HepG2 (cell line): ENCODE results near the gene VARS1. TPM values are rescaled to one million over a fixed set of nuclear protein-coding genes. Genes with fewer than 3 reads are reported as not detected.

Source experiments
- CSRNP2 ChIP-seq: sonication (generic); formaldehyde crosslinking; conservative IDR thresholded peaks from 2 replicates; pipeline ENCODE4 v1.8.0; 2022; ENCODE audit warnings: low read depth, missing genetic modification reagents
- FOSL2 ChIP-seq: sonication (generic); formaldehyde crosslinking; IDR thresholded peaks from 2 replicates; pipeline ENCODE4 v1.4.0; 2020; ENCODE audit warnings: missing genetic modification reagents
- GTF2F1 ChIP-seq: fragments of 150-350 bp; IDR thresholded peaks from 2 replicates; pipeline ENCODE4 v1.6.1; 2014; ENCODE audit warnings: low read length
- HHEX ChIP-seq: IDR thresholded peaks from 2 replicates; pipeline ENCODE4 v1.6.1; 2016; ENCODE audit warnings: control low read depth
- HOXD1 ChIP-seq: sonication (generic); formaldehyde crosslinking; IDR thresholded peaks from 2 replicates; pipeline ENCODE4 v1.5.0; 2020; ENCODE audit warnings: missing genetic modification reagents
- SRSF1 ChIP-seq: fragments of 200-400 bp; formaldehyde crosslinking; optimal IDR thresholded peaks from 2 replicates; pipeline ENCODE3; 2017; ENCODE audit warnings: mild to moderate bottlenecking, low read depth, low read length, moderate library complexity
- TCF7L2 ChIP-seq: IDR thresholded peaks from 2 replicates; pipeline ENCODE4 v1.6.1; 2011; ENCODE audit warnings: mild to moderate bottlenecking, low read depth, low read length, moderate library complexity
- ZBED4 ChIP-seq: sonication (generic); formaldehyde crosslinking; IDR thresholded peaks from 2 replicates; pipeline ENCODE4 v1.4.0; 2020; ENCODE audit warnings: missing genetic modification reagents, borderline replicate concordance
- ZBTB1 ChIP-seq: sonication (generic); formaldehyde crosslinking; IDR thresholded peaks from 2 replicates; pipeline ENCODE4 v1.4.0; 2020; ENCODE audit warnings: missing genetic modification reagents, borderline replicate concordance
- ZBTB39 ChIP-seq: sonication (generic); formaldehyde crosslinking; IDR thresholded peaks from 2 replicates; pipeline ENCODE4 v1.5.0; 2020; ENCODE audit warnings: missing genetic modification reagents
- ZNF234 ChIP-seq: sonication (generic); formaldehyde crosslinking; conservative IDR thresholded peaks from 2 replicates; pipeline ENCODE4 v1.5.1; 2020; ENCODE audit warnings: mild to moderate bottlenecking, missing genetic modification reagents
- ZNF354B ChIP-seq: sonication (generic); formaldehyde crosslinking; IDR thresholded peaks from 2 replicates; pipeline ENCODE4 v1.8.0; 2022; ENCODE audit warnings: mild to moderate bottlenecking, missing genetic modification reagents
- ZNF746 ChIP-seq: sonication (generic); formaldehyde crosslinking; IDR thresholded peaks from 2 replicates; pipeline ENCODE4 v1.8.0; 2022; ENCODE audit warnings: mild to moderate bottlenecking, missing genetic modification reagents
- polyA plus RNA-seq, 8 experiments: library from polyadenylated mRNA; depleted of rRNA in 3 of 8; stranded (reverse) in 7 of 8; unstranded in 1 of 8; fragments of >200 nt; fragmentation: Illumina TruSeq in 4 of 8; extraction: Trizol in 4 of 8; gene quantifications; 2 replicates each; pipeline versions ENCODE4 v1.2.1 to v1.2.3, GENCODE V29; 2011 to 2016; ENCODE audit warnings: low read depth in 4 of 8, missing spikeins in 1 of 8, mixed read lengths in 1 of 8; ENCODE audit not compliant: insufficient read depth in 1 of 8
- total RNA-seq, 5 experiments: library from RNA; depleted of rRNA; stranded (reverse); fragments of >200 nt; fragmentation: Illumina TruSeq; extraction: Trizol; gene quantifications; 2 replicates each; pipeline ENCODE4 v1.2.3, GENCODE V29; 2016; ENCODE audit warnings: low read depth in 1 of 5
- TF ChIP-seq, protein P1 (sequence below), 2 experiments: IDR thresholded peaks; 2 replicates each; pipeline ENCODE4 v1.6.1; 2011 to 2012; ENCODE audit warnings: low read length in 2 of 2, borderline replicate concordance in 1 of 2, low read depth in 1 of 2, mild to moderate bottlenecking in 1 of 2, moderate library complexity in 1 of 2

The VARS1 gene
- total and polyA plus RNA-seq, 2 of the 13 experiments (the other 11 are each of a cell fraction or from before 2014, with no cell fraction given): 14.7 to 56.1 TPM

- TF ChIP-seq SRSF1 (peak; percentile 98), ZBTB1 (CRISPR knock-in tag) (peak; percentile 49; the same call in 1 of the 2 replicates), FOSL2 (peak; percentile 38; the same call in 1 of the 2 replicates), ZNF234 (CRISPR knock-in tag) (peak; percentile 73), ZNF354B (CRISPR knock-in tag) (peak; percentile 77; the same call in 1 of the 2 replicates), GTF2F1 (peak; percentile 93), CSRNP2 (CRISPR knock-in tag) (no peak), HHEX (CRISPR knock-in tag) (0 out of 2 replicates have a peak, but pooled peaks have one; percentile 7), ZNF746 (CRISPR knock-in tag) (no peak), ZBTB39 (CRISPR knock-in tag) (no peak), HOXD1 (CRISPR knock-in tag) (peak; percentile 48; the same call in 1 of the 2 replicates), ZBED4 (CRISPR knock-in tag) (0 out of 2 replicates have a peak, but pooled peaks have one; percentile 52), TCF7L2 (no peak)
- TF ChIP-seq, protein P1, sequence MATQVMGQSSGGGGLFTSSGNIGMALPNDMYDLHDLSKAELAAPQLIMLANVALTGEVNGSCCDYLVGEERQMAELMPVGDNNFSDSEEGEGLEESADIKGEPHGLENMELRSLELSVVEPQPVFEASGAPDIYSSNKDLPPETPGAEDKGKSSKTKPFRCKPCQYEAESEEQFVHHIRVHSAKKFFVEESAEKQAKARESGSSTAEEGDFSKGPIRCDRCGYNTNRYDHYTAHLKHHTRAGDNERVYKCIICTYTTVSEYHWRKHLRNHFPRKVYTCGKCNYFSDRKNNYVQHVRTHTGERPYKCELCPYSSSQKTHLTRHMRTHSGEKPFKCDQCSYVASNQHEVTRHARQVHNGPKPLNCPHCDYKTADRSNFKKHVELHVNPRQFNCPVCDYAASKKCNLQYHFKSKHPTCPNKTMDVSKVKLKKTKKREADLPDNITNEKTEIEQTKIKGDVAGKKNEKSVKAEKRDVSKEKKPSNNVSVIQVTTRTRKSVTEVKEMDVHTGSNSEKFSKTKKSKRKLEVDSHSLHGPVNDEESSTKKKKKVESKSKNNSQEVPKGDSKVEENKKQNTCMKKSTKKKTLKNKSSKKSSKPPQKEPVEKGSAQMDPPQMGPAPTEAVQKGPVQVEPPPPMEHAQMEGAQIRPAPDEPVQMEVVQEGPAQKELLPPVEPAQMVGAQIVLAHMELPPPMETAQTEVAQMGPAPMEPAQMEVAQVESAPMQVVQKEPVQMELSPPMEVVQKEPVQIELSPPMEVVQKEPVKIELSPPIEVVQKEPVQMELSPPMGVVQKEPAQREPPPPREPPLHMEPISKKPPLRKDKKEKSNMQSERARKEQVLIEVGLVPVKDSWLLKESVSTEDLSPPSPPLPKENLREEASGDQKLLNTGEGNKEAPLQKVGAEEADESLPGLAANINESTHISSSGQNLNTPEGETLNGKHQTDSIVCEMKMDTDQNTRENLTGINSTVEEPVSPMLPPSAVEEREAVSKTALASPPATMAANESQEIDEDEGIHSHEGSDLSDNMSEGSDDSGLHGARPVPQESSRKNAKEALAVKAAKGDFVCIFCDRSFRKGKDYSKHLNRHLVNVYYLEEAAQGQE (IDR thresholded peaks at IDR 0.05; ENCODE audit: borderline replicate concordance in 1 of 2, low read depth in 1 of 2, low read length in 2 of 2): peak in 1 of 2 experiments; percentile 77; a peak in 2 of 4 replicates
Measured at GRCh38 chr6:31834367-31835250, 39.1 kb upstream of the VARS1 start (continued).
